SK-N-SH (cell line): ENCODE data around the gene UAP1L1. TPM values are rescaled to one million over a fixed set of nuclear protein-coding genes. Genes with fewer than 3 reads are reported as not detected.
A peak's percentile ranks its signal among the peaks of the same experiment; 100 is the strongest.

ENCODE experiments used
- CTCF ChIA-PET: fragments of 300-600, 350-600 bp; formaldehyde crosslinking; extraction: SDS; loops from one replicate; lab custom pipeline; 2021; lab: Yijun Ruan, JAX
- POLR2A ChIA-PET: fragments of 350-600 bp; sonication (Branson Sonifier 250); formaldehyde crosslinking; extraction: SDS; loops from one replicate; lab custom pipeline; 2020; ENCODE audit warnings: antibody characterized with exemption, inconsistent platforms; lab: Yijun Ruan, JAX
- DNase-seq: peaks from one replicate; pipeline ENCODE4 v3.0.0; 2012
- H2AFZ ChIP-seq: fragments of 200-600 bp; sonication (generic); 2 replicates; pipeline ENCODE4 v1.8.1; 2016; ENCODE audit warnings: antibody characterized with exemption, mild to moderate bottlenecking, low read depth
- H3F3A ChIP-seq: fragments of 200-600 bp; sonication (generic); replicated peaks from 2 replicates; pipeline ENCODE3; 2016; ENCODE audit warnings: antibody characterized with exemption, mild to moderate bottlenecking; ENCODE audit not compliant: insufficient read depth
- H3K27ac ChIP-seq, 2 experiments: fragments of 200-500 bp in 1 of 2; fragments of 200-600 bp in 1 of 2; sonication (Bioruptor generic) in 1 of 2; sonication (generic), shearing (Covaris generic) in 1 of 2; 2 replicates each; pipeline versions ENCODE4 v1.5.1 to v1.6.1; 2014 to 2016; ENCODE audit warnings: low read depth in 2 of 2, inconsistent platforms in 1 of 2, low read length in 1 of 2, mild to moderate bottlenecking in 1 of 2, mixed read lengths in 1 of 2
- H3K27me3 ChIP-seq: fragments of 200-600 bp; sonication (generic), shearing (Covaris generic); 2 replicates; pipeline ENCODE4 v1.6.1; 2016; ENCODE audit warnings: mixed run types; ENCODE audit not compliant: insufficient read depth
- H3K36me3 ChIP-seq, 2 experiments: fragments of 200-500 bp in 1 of 2; fragments of 200-600 bp in 1 of 2; sonication (Bioruptor generic) in 1 of 2; sonication (generic) in 1 of 2; replicated peaks in 1 of 2; 2 replicates each; pipeline versions ENCODE3 to v1.5.1; 2014 to 2016; ENCODE audit warnings: low read length in 1 of 2, mild to moderate bottlenecking in 1 of 2; ENCODE audit not compliant: insufficient read depth in 2 of 2, control insufficient read depth in 1 of 2
- H3K4me1 ChIP-seq, 2 experiments: fragments of 200-500 bp in 1 of 2; fragments of 200-600 bp in 1 of 2; sonication (Bioruptor generic) in 1 of 2; sonication (generic), shearing (Covaris generic) in 1 of 2; 2 replicates each; pipeline versions ENCODE4 v1.5.1 to v1.6.1; 2014 to 2016; ENCODE audit warnings: low read depth in 1 of 2, low read length in 1 of 2, mixed run types in 1 of 2; ENCODE audit not compliant: insufficient read depth in 2 of 2, control insufficient read depth in 1 of 2
- H3K4me2 ChIP-seq: fragments of 200-600 bp; sonication (generic), shearing (Covaris generic); 2 replicates; pipeline ENCODE4 v1.6.1; 2017; ENCODE audit warnings: mixed run types
- H3K4me3 ChIP-seq, 2 experiments: fragments of 200-500 bp in 1 of 2; fragments of 200-600 bp in 1 of 2; sonication (Bioruptor generic) in 1 of 2; sonication (generic), shearing (Covaris generic) in 1 of 2; 2 replicates each; pipeline versions ENCODE4 v1.5.1 to v1.8.1; 2014 to 2016; ENCODE audit warnings: low read depth in 2 of 2, inconsistent platforms in 1 of 2, low read length in 1 of 2, mild to moderate bottlenecking in 1 of 2, mixed read lengths in 1 of 2, moderate library complexity in 1 of 2
- H3K79me2 ChIP-seq: fragments of 200-600 bp; sonication (generic); 2 replicates; pipeline ENCODE4 v1.8.1; 2017; ENCODE audit warnings: mild to moderate bottlenecking; ENCODE audit not compliant: insufficient read depth
- H3K9ac ChIP-seq: fragments of 200-600 bp; sonication (generic); 2 replicates; pipeline ENCODE4 v1.6.1; 2017; ENCODE audit warnings: mixed run types
- H3K9me2 ChIP-seq: fragments of 200-600 bp; sonication (generic); 2 replicates; pipeline ENCODE4 v1.6.1; 2017; ENCODE audit warnings: mixed run types
- H3K9me3 ChIP-seq: fragments of 200-600 bp; sonication (generic); 2 replicates; pipeline ENCODE4 v1.6.1; 2017; ENCODE audit warnings: mixed run types, mild to moderate bottlenecking, moderate library complexity
- H4K20me1 ChIP-seq: fragments of 200-600 bp; sonication (generic); 2 replicates; pipeline ENCODE4 v1.6.1; 2017; ENCODE audit warnings: mild to moderate bottlenecking, mixed run types; ENCODE audit not compliant: insufficient read depth
- FOXJ3 ChIP-seq: sonication (generic); formaldehyde crosslinking; IDR thresholded peaks from 2 replicates; pipeline ENCODE4 v1.5.1; 2020; ENCODE audit warnings: mild to moderate bottlenecking, missing genetic modification reagents
- GATA2 ChIP-seq: sonication (generic); formaldehyde crosslinking; IDR thresholded peaks from 2 replicates; pipeline ENCODE4 v1.5.0; 2020; ENCODE audit warnings: mild to moderate bottlenecking, missing genetic modification reagents
- JUND ChIP-seq: IDR thresholded peaks from 2 replicates; pipeline ENCODE4 v1.4.0; 2012
- MEF2A ChIP-seq: IDR thresholded peaks from 2 replicates; pipeline ENCODE4 v1.4.0; 2012; ENCODE audit warnings: low read depth, borderline replicate concordance
- MXI1 ChIP-seq: IDR thresholded peaks from 2 replicates; pipeline ENCODE4 v1.6.1; 2012; ENCODE audit warnings: mild to moderate bottlenecking, low read depth, low read length, improper control_type of control experiment
- RFX5 ChIP-seq: IDR thresholded peaks from 2 replicates; pipeline ENCODE4 v1.6.1; 2012; ENCODE audit warnings: mild to moderate bottlenecking, improper control_type of control experiment, low read length
- TCF12 ChIP-seq: IDR thresholded peaks from 2 replicates; pipeline ENCODE4 v1.4.0; 2012
- TEAD4 ChIP-seq: IDR thresholded peaks from 2 replicates; pipeline ENCODE4 v1.4.0; 2012; ENCODE audit warnings: mild to moderate bottlenecking, borderline replicate concordance; ENCODE audit not compliant: insufficient read depth
- YY1 ChIP-seq: IDR thresholded peaks from 2 replicates; pipeline ENCODE4 v1.4.0; 2012; ENCODE audit warnings: low read depth, mild to moderate bottlenecking
- WGBS: methylation state at CpG from one replicate; pipeline ENCODE4 v1.1.6; 2017; ENCODE audit warnings: low lambda C conversion rate; 5-methylcytosine and 5-hydroxymethylcytosine counted together
- polyA plus RNA-seq, 3 experiments: library from polyadenylated mRNA; depleted of rRNA; stranded (reverse); fragments of >200 nt; gene quantifications; 2 replicates each; pipeline ENCODE4 v1.2.3, GENCODE V29; 2012
- TF ChIP-seq, protein P1 (sequence below): IDR thresholded peaks from 2 replicates; pipeline ENCODE4; 2012
- TF ChIP-seq, protein P2 (sequence below): IDR thresholded peaks from 2 replicates; pipeline ENCODE4 v1.4.0; 2012; ENCODE audit warnings: low read depth
- TF ChIP-seq, protein P3 (sequence below): fragments of 200-600 bp; sonication (generic); IDR thresholded peaks from 2 replicates; pipeline ENCODE4 v1.6.1; 2017; ENCODE audit warnings: antibody characterized with exemption, mild to moderate bottlenecking, moderate library complexity
- TF ChIP-seq, protein P4 (sequence below): IDR thresholded peaks from 2 replicates; pipeline ENCODE4 v1.4.0; 2012; ENCODE audit warnings: low read depth, borderline replicate concordance
- TF ChIP-seq, protein P5 (sequence below): fragments of 150-350 bp; IDR thresholded peaks from 2 replicates; pipeline ENCODE4 v1.6.1; 2016; ENCODE audit warnings: mild to moderate bottlenecking, low read depth, low read length

Gene UAP1L1
- polyA plus RNA-seq, 1 of the 3 experiments (the other 2 are of a cell fraction), result 5.6 TPM

DNA sequence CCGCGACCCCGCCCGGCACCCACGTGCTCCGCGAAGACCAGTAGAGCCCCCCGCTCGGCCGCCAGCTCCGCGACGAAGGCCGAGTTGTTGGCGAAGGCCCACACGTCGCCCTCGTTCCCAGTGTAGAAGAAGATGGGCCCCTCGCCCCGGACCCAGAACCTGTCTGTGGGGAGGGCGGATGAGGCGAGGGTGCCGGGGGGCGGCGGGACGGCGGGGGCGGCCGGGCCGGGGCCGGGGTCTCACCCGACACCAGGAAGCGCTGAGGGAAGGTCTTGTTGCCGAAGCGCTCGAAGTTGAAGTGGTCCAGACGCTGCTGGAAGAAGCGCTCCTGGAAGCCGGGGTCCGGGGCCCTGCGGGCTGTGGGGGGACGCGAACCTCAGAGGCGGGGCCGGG, 36.9 kb downstream of the UAP1L1 start:
- Histone ChIP-seq H3F3A (no peaks in the 10 kb centered on the region), H3K27ac (peak overlapping the region in 1 of 2 experiments; percentile 2; a peak in 1 of 4 replicates), H3K4me1 (peaks cover 0 to 10% of the 10 kb centered on the region in 2 experiments; a peak in 1 of 4 replicates), H3K4me2 (peak overlapping the region; percentile 94), H2AFZ (no peak overlapping the region), H3K9ac (peak overlapping the region; percentile 57), H3K9me2 (no peaks in the 10 kb centered on the region), H3K36me3 (peaks cover 0 to 30% of the 10 kb centered on the region in 2 experiments), H3K27me3 (no peaks in the 10 kb centered on the region), H3K79me2 (no peaks in the 10 kb centered on the region), H3K9me3 (no peaks in the 10 kb centered on the region), H3K4me3 (peak overlapping the region; percentile 58 to 65), H4K20me1 (no peaks in the 10 kb centered on the region)
- TF ChIP-seq GATA2 (no peak), TEAD4 (no peak), TCF12 (no peak), MEF2A (no peak)
- TF ChIP-seq, protein P1, sequence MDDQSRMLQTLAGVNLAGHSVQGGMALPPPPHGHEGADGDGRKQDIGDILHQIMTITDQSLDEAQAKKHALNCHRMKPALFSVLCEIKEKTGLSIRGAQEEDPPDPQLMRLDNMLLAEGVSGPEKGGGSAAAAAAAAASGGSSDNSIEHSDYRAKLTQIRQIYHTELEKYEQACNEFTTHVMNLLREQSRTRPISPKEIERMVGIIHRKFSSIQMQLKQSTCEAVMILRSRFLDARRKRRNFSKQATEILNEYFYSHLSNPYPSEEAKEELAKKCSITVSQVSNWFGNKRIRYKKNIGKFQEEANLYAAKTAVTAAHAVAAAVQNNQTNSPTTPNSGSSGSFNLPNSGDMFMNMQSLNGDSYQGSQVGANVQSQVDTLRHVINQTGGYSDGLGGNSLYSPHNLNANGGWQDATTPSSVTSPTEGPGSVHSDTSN, result no peak
- TF ChIP-seq, protein P2, sequence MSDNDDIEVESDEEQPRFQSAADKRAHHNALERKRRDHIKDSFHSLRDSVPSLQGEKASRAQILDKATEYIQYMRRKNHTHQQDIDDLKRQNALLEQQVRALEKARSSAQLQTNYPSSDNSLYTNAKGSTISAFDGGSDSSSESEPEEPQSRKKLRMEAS, result 0 out of 2 replicates have a peak, but pooled peaks have one; percentile 8
- TF ChIP-seq, protein P3, sequence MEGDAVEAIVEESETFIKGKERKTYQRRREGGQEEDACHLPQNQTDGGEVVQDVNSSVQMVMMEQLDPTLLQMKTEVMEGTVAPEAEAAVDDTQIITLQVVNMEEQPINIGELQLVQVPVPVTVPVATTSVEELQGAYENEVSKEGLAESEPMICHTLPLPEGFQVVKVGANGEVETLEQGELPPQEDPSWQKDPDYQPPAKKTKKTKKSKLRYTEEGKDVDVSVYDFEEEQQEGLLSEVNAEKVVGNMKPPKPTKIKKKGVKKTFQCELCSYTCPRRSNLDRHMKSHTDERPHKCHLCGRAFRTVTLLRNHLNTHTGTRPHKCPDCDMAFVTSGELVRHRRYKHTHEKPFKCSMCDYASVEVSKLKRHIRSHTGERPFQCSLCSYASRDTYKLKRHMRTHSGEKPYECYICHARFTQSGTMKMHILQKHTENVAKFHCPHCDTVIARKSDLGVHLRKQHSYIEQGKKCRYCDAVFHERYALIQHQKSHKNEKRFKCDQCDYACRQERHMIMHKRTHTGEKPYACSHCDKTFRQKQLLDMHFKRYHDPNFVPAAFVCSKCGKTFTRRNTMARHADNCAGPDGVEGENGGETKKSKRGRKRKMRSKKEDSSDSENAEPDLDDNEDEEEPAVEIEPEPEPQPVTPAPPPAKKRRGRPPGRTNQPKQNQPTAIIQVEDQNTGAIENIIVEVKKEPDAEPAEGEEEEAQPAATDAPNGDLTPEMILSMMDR, result no peak
- CTCF ChIA-PET, result interaction anchor here (1.4 to 4.4 kb wide), 5 partner anchors 63 to 122 kb away, joined by 3 to 27 read pairs (median 8); partner anchors contain the start of genes NPDC1 and RNF224
- POLR2A ChIA-PET, result interaction anchor here (0.9 to 1.6 kb wide), 3 partner anchors 16 to 127 kb away, joined by 3 to 7 read pairs (median 4); partner anchors contain the start of gene TUBB4B
- no CpG with 5 or more reads among the region's 45 CpGs for WGBS
- peak; percentile 76 for DNase-seq

DNA sequence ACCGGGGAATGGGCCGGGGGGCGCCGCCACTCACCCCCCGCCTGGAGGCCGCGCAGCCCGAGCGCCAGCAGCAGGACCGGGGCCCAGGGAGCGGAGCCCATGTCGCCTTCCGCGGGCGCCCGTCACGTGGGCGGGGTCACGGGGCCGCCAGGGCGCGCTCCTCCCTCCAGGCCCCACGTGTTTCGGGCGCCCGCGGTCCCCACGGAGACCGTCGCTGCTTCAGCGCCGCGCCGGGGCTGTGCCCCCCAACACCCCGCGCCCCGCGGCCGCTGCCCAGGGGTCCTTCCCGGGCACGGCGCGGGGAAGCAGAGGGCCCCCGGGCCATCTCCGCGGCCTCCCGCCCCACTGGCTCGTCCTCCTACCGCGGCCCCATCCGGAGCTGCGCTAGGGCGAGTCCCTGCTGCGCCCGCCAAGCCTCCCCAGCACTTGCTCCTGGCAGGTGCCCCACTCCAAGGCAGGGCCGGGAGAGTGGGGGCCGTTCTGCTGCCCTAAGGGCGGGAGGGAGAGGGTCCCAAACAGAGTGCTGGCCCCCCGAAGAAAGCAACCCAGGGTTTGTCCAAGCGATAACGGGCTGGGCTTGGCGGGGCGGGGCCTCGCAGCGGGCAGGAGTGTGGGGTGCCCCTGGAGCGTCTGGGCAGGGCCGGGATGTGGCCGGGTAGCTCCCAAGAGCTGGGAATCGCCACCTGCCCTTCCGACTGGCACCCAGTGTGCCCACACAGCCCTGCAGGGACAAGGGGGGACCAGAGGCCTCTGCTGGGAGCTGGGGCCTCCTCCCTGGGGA, 37.5 kb downstream of the UAP1L1 start, which contains the start of gene DPP7:
Gene DPP7, minus strand, starts transcription at position 121 of the 781 bp plus-strand sequence. Its CDS starts 20 bp downstream, at position 101.
- peak; percentile 95 for DNase-seq
- Histone ChIP-seq H3K36me3 (peaks cover 0 to 26% of the 10 kb centered on the region in 2 experiments), H3K9me2 (no peaks in the 10 kb centered on the region), H3K4me3 (peak within 1 kb of the TSS; percentile 58 to 65), H3K27ac (peak within 1 kb of the TSS in 1 of 2 experiments; percentile 39; a peak in 1 of 4 replicates), H4K20me1 (no peaks in the 10 kb centered on the region), H3K79me2 (no peaks in the 10 kb centered on the region), H3K9me3 (no peaks in the 10 kb centered on the region), H3K9ac (peak within 1 kb of the TSS; percentile 57), H3K4me1 (peaks cover 0 to 10% of the 10 kb centered on the region in 2 experiments; a peak in 1 of 4 replicates), H3K27me3 (no peaks in the 10 kb centered on the region), H3K4me2 (peak within 1 kb of the TSS; percentile 94), H2AFZ (peak within 1 kb of the TSS; percentile 56; the same call in 1 of the 2 replicates), H3F3A (no peaks in the 10 kb centered on the region)
- ChIA-PET POLR2A (interaction anchor here (0.7 to 1.6 kb wide), 7 partner anchors 15 to 126 kb away, joined by 3 to 7 read pairs (median 3); partner anchors contain the start of gene TUBB4B), CTCF (interaction anchor here (0.8 to 4.4 kb wide), 7 partner anchors 23 to 122 kb away, joined by 3 to 27 read pairs (median 4); partner anchors contain the start of genes NPDC1 and RNF224)
- WGBS, result no CpG with 5 or more reads among the region's 70 CpGs
- no peak for TF ChIP-seq RFX5
- TF ChIP-seq, protein P2, result peak; percentile 82
- no peak for TF ChIP-seq FOXJ3 (CRISPR knock-in tag)
- TF ChIP-seq YY1, result no peak
- TF ChIP-seq, protein P3, result no peak
- TF ChIP-seq GATA2, result no peak
- no peak for TF ChIP-seq JUND
- TF ChIP-seq, protein P4, sequence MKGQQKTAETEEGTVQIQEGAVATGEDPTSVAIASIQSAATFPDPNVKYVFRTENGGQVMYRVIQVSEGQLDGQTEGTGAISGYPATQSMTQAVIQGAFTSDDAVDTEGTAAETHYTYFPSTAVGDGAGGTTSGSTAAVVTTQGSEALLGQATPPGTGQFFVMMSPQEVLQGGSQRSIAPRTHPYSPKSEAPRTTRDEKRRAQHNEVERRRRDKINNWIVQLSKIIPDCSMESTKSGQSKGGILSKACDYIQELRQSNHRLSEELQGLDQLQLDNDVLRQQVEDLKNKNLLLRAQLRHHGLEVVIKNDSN, result peak; percentile 91
- TF ChIP-seq, protein P5, sequence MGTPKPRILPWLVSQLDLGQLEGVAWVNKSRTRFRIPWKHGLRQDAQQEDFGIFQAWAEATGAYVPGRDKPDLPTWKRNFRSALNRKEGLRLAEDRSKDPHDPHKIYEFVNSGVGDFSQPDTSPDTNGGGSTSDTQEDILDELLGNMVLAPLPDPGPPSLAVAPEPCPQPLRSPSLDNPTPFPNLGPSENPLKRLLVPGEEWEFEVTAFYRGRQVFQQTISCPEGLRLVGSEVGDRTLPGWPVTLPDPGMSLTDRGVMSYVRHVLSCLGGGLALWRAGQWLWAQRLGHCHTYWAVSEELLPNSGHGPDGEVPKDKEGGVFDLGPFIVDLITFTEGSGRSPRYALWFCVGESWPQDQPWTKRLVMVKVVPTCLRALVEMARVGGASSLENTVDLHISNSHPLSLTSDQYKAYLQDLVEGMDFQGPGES, result no peak
- peak; percentile 92 for TF ChIP-seq MXI1
- TF ChIP-seq, protein P1, result peak; percentile 16; the same call in 1 of the 2 replicates
